Nephron progenitor cell (in vitro differentiated cells): Measurements from ENCODE around the gene CTTNBP2.

Experiments used
- DNase-seq: peaks from one replicate; pipeline ENCODE4 v3.0.0; 2021
- H3K27ac Mint-ChIP-seq: 2 replicates; pipeline ENCODE4 v1.8.0; 2021; ENCODE audit warnings: mild to moderate bottlenecking, moderate library complexity, mixed read lengths
- H3K27me3 Mint-ChIP-seq: 2 replicates; pipeline ENCODE4 v1.8.0; 2021; ENCODE audit warnings: mild to moderate bottlenecking, low read depth, mixed read lengths; ENCODE audit not compliant: poor library complexity
- H3K36me3 Mint-ChIP-seq: 2 replicates; pipeline ENCODE4 v1.8.0; 2021; ENCODE audit warnings: low read depth, mixed read lengths
- H3K4me1 Mint-ChIP-seq: 2 replicates; pipeline ENCODE4 v1.8.0; 2021; ENCODE audit warnings: mixed read lengths
- H3K4me3 Mint-ChIP-seq: 2 replicates; pipeline ENCODE4 v1.8.0; 2021; ENCODE audit warnings: mild to moderate bottlenecking, moderate library complexity, mixed read lengths
- H3K9me3 Mint-ChIP-seq: 2 replicates; pipeline ENCODE4 v1.8.0; 2021; ENCODE audit warnings: mild to moderate bottlenecking, moderate library complexity, mixed read lengths
- TF ChIP-seq, protein P1 (sequence below): fragments of 200-600 bp; sonication (generic); IDR thresholded peaks from 2 replicates; pipeline ENCODE4 v1.5.0; 2021; ENCODE audit warnings: antibody characterized with exemption

The CTTNBP2 gene

DNA sequence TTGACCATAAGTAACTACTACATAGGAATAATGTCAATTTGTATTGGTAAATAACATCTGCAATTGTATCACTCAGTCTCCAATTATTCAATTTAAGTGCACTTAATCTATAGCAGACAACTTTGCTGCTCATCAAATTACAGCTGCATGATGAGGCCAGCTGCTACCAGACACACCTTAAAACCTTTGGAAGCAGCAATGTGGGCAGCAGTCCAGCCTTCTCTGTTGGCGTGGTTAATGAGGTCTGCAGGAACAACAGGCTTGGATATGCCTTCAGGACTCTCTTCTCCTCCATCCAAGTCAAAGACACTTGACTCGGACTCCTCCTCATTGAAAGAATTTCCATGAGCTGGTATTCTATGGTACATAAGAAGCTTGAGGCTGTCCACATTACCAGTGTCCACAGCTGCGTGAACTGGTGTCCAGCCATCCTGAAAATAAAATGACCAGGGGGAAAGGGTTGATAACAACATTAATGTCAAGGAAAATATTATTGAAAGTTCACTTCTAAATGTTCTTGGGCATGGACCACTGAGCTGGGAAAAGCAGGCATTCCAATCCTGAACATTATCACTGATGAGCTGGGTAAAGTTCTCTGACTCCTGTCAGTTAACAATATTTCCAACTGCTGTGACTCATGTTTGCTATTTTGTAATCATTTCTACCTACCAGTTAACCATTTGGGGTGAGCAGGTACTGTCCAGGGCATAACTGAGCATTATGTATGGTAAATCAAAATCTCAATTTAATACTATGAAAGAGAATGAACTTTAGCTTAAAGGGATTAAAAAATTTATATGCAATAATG lies 95.7 kb downstream of the CTTNBP2 start:
- H3K4me3 Mint-ChIP-seq, result no peak overlapping the region
- no peak for DNase-seq
- TF ChIP-seq, protein P1, sequence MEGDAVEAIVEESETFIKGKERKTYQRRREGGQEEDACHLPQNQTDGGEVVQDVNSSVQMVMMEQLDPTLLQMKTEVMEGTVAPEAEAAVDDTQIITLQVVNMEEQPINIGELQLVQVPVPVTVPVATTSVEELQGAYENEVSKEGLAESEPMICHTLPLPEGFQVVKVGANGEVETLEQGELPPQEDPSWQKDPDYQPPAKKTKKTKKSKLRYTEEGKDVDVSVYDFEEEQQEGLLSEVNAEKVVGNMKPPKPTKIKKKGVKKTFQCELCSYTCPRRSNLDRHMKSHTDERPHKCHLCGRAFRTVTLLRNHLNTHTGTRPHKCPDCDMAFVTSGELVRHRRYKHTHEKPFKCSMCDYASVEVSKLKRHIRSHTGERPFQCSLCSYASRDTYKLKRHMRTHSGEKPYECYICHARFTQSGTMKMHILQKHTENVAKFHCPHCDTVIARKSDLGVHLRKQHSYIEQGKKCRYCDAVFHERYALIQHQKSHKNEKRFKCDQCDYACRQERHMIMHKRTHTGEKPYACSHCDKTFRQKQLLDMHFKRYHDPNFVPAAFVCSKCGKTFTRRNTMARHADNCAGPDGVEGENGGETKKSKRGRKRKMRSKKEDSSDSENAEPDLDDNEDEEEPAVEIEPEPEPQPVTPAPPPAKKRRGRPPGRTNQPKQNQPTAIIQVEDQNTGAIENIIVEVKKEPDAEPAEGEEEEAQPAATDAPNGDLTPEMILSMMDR, result no peak
- H3K27ac Mint-ChIP-seq, result peak overlapping the region; percentile 75
- H3K36me3 Mint-ChIP-seq, result peaks cover 83% of the 10 kb centered on the region
- no peaks in the 10 kb centered on the region for H3K27me3 Mint-ChIP-seq
- H3K9me3 Mint-ChIP-seq, result no peaks in the 10 kb centered on the region
- H3K4me1 Mint-ChIP-seq, result peaks cover 12% of the 10 kb centered on the region

DNA sequence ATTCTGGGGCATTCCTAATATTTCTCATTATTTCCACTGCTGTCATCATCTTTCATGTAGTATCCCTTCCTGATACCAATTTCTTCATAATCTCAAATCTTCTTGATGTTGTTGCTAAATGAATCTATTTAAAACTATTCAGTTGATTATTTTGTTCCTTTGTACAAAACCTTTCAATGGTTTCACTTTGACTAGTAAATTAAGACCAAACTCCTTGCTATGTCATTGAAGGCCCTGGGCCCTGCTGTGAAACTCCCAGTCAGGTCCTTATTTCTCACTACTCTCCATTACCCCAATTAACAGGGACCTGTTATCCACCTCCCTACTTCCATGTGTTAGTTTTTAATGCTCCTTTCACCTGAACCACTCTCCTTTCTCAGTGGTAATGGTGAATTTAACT lies 97.0 kb downstream of the CTTNBP2 start:
- DNase-seq, result no peak
- TF ChIP-seq, protein P1, result no peak
- Mint-ChIP-seq H3K27me3 (no peaks in the 10 kb centered on the region), H3K9me3 (no peaks in the 10 kb centered on the region), H3K4me1 (peaks cover 12% of the 10 kb centered on the region), H3K36me3 (peaks cover 88% of the 10 kb centered on the region), H3K27ac (no peak overlapping the region), H3K4me3 (no peak overlapping the region)

DNA sequence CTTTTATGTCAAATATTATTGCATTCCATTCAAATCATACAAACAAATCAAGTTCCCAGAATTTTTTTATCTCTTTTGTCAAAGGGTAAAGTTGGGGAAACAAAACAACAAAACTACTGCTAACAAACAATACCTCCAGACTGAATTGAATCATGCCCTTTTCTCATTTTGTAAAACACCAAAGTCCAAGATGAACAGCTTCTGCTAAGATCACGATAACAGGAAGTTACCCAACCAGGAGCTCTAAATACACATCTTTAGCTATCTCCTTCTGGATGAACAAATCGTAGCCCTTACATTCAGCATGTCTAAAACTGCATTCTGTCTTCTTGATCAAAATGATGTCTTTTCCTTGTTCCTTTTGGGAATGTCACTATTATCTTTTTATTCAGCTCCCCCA lies 97.4 kb downstream of the CTTNBP2 start:
- H3K4me1 Mint-ChIP-seq, result peaks cover 12% of the 10 kb centered on the region

DNA sequence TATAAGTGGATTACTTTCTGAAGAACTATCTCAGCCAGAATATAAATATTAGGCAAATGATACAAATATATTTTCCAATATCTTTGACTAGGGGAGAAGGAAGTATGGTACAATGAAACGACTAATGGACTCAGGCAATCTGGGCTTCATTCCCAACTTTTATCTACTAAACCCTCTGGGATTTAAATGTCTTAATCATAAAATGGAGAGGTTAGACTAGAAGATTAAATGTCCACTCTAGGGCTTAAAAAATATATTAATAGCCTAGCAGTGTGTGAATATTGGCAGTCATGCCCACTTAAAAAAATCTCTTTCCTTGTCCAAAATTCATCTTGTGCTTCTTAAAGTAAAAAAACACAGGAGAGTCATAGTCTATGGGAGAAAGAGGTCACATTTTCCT lies 98.3 kb downstream of the CTTNBP2 start:
- Mint-ChIP-seq H3K4me3 (no peak overlapping the region), H3K27ac (no peak overlapping the region), H3K36me3 (peaks cover 86% of the 10 kb centered on the region), H3K9me3 (no peaks in the 10 kb centered on the region), H3K4me1 (peaks cover 12% of the 10 kb centered on the region), H3K27me3 (no peaks in the 10 kb centered on the region)
- TF ChIP-seq, protein P1, result no peak
- no peak for DNase-seq

More for the DNA sequence above, 97.4 kb downstream of the CTTNBP2 start:
- no peak overlapping the region for H3K27ac Mint-ChIP-seq
- H3K4me3 Mint-ChIP-seq, result no peak overlapping the region
- TF ChIP-seq, protein P1, result no peak
- no peaks in the 10 kb centered on the region for H3K9me3 Mint-ChIP-seq
- no peak for DNase-seq
- H3K27me3 Mint-ChIP-seq, result no peaks in the 10 kb centered on the region
- peaks cover 88% of the 10 kb centered on the region for H3K36me3 Mint-ChIP-seq

DNA sequence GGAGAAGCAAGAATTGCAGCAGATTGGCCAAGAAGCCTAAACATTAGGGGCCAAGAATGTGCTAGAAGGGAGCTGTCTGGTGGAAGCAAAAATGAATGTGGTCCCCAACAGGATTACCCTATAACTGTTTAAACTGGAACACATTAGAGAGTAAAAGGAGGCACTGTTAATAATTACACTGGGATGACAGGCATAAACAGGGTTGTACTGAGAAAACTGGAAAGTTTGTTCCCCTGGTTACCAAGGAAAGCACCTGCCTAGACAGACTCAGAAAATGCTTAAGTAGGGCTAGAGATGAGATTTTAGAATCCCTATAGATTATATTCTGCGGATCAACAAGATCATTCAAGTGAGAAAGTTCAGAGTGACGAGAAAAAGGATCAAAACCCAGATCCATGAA lies 100.8 kb downstream of the CTTNBP2 start:
- H3K27ac Mint-ChIP-seq, result no peak overlapping the region
- no peaks in the 10 kb centered on the region for H3K9me3 Mint-ChIP-seq
- no peak overlapping the region for H3K4me3 Mint-ChIP-seq
- TF ChIP-seq, protein P1, result no peak
- peaks cover 12% of the 10 kb centered on the region for H3K4me1 Mint-ChIP-seq
- no peaks in the 10 kb centered on the region for H3K27me3 Mint-ChIP-seq
- H3K36me3 Mint-ChIP-seq, result peaks cover 70% of the 10 kb centered on the region
- no peak for DNase-seq

DNA sequence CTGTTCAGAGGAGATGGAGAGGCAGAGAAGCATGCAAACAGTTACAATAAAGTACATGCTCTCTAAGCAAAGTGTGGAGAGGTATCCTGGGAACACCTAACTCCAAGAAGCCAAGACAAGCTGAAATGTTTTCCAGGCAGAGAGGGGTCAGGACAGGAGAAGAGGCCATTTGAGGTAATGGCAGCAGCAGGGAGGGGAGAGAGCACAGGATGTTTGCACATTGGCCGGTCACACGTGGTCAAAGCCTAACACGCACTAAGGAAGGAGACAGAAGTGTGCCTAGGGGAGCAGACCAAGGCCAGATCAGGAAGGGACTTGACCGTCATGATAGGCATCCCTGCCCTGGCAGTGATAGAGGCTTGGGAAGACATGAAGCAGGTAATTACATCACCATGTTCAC lies 101.5 kb downstream of the CTTNBP2 start:
- Mint-ChIP-seq H3K36me3 (peaks cover 66% of the 10 kb centered on the region), H3K4me3 (no peak overlapping the region), H3K27ac (peak overlapping the region; percentile 9), H3K4me1 (peaks cover 12% of the 10 kb centered on the region), H3K9me3 (no peaks in the 10 kb centered on the region), H3K27me3 (no peaks in the 10 kb centered on the region)
- no peak for DNase-seq
- TF ChIP-seq, protein P1, result no peak
